Measurements from ENCODE around the gene PLSCR4. TPM values are rescaled to one million over a fixed set of nuclear protein-coding genes. Genes with fewer than 3 reads are reported as not detected.
A peak's percentile ranks its signal among the peaks of the same experiment; 100 is the strongest.
"Not testable (repeated sequence)": the region's sequence is repeated elsewhere in the genome, so short reads cannot be mapped to it uniquely, and the experiment has no call there.

The PLSCR4 gene
- total and polyA plus RNA-seq, 9 of the 15 experiments (the other 6 are each of a cell fraction or from before 2014, with no cell fraction given), result 0.11 to 0.68 (median 0.21) TPM

- TF ChIP-seq ATF1 (CRISPR knock-in tag; IDR thresholded peaks at IDR 0.05) (no peak), ATF1 (tag; IDR thresholded peaks at IDR 0.05) (peak; percentile 33; the same call in 1 of the 2 replicates), CHD2 (IDR thresholded peaks at IDR 0.05; ENCODE audit: low read depth, low read length) (no peak), ETS1 (conservative IDR thresholded peaks at IDR 0.05; ENCODE audit: control insufficient read depth, low read depth, low read length) (no peak), CAMTA2 (CRISPR knock-in tag; conservative IDR thresholded peaks at IDR 0.05) (no peak), NRF1 (conservative IDR thresholded peaks at IDR 0.05 in 1 of 2, IDR thresholded peaks at IDR 0.05 in 1 of 2) (peak; percentile 70 to 72; a peak in 2 of 4 replicates), MTA3 (IDR thresholded peaks at IDR 0.05; ENCODE audit: borderline replicate concordance) (peak; percentile 29; the same call in 1 of the 2 replicates), HNRNPLL (IDR thresholded peaks at IDR 0.05; ENCODE audit: low read depth, low read length, poor library complexity, severe bottlenecking) (peak; percentile 94), L3MBTL2 (IDR thresholded peaks at IDR 0.05) (peak; percentile 51; the same call in 1 of the 2 replicates), PHF8 (IDR thresholded peaks at IDR 0.05; ENCODE audit: borderline replicate concordance, low read length) (peak; percentile 14; the same call in 1 of the 2 replicates)
Measured at GRCh38 chr3:146250449-146251382, at the start of gene PLSCR4 (continued).

GRCh38 chr3:146293401-146293800, 42.5 kb upstream of the PLSCR4 start:
- H3K9ac ChIP-seq (ENCODE audit: insufficient read depth in 1 of 2, low read depth in 2 of 2, low read length in 2 of 2); H2AFZ ChIP-seq (ENCODE audit: low read depth, low read length); H4K20me1 ChIP-seq (replicated peaks; ENCODE audit: control insufficient read depth, insufficient read depth, low read length); in situ Hi-C loops (cut with MboI); H3K27ac ChIP-seq (ENCODE audit: extremely low read depth, low read depth, low read length); DNase-seq (ENCODE audit: extremely low read depth in 1 of 4, low spot score in 3 of 4); H3K27me3 ChIP-seq (ENCODE audit: control insufficient read depth in 2 of 2, insufficient read depth in 2 of 2, low read length in 2 of 2); intact Hi-C loops (cut with micrococcal nuclease); POLR2A ChIA-PET; ATAC-seq; BruUV-seq (replicated peaks); H3K79me2 ChIP-seq (ENCODE audit: control insufficient read depth, insufficient read depth, low read length); H3K9me3 ChIP-seq (replicated peaks; ENCODE audit: control insufficient read depth, insufficient read depth, low read depth, low read length); H3K9me1 ChIP-seq (ENCODE audit: control insufficient read depth, insufficient read depth, low read length); FAIRE-seq; H3K4me1 ChIP-seq (replicated peaks in 1 of 2; ENCODE audit: control insufficient read depth in 2 of 2, insufficient read depth in 2 of 2, low read length in 2 of 2); H3K4me3 ChIP-seq; H3K36me3 ChIP-seq (ENCODE audit: control insufficient read depth, insufficient read depth, low read length); CTCF ChIA-PET (ENCODE audit: low intra/inter-chr PET ratio); H3K4me2 ChIP-seq (ENCODE audit: insufficient read depth, low read length): not testable (repeated sequence)
- WGBS (ENCODE audit: insufficient coverage, low coverage, missing lambda C conversion rate), result 0% methylated on average over 5 of the region's 6 CpGs
